H4 (cell line): ENCODE results near the gene NOL4L. TPM values are rescaled to one million over a fixed set of nuclear protein-coding genes. Genes with fewer than 3 reads are reported as not detected.

Experiments used
- DNase-seq: peaks from one replicate; pipeline ENCODE4 v3.0.0-alpha.2; 2015; ENCODE audit warnings: low spot score
- total RNA-seq: library from RNA; depleted of rRNA; stranded (reverse); fragments of >200 nt; shearing (Covaris generic); gene quantifications from 2 replicates; pipeline ENCODE4 v1.2.3, GENCODE V29; 2014

Gene NOL4L
- total RNA-seq, 1 experiment from 2014 or later: 10.6 TPM

DNA sequence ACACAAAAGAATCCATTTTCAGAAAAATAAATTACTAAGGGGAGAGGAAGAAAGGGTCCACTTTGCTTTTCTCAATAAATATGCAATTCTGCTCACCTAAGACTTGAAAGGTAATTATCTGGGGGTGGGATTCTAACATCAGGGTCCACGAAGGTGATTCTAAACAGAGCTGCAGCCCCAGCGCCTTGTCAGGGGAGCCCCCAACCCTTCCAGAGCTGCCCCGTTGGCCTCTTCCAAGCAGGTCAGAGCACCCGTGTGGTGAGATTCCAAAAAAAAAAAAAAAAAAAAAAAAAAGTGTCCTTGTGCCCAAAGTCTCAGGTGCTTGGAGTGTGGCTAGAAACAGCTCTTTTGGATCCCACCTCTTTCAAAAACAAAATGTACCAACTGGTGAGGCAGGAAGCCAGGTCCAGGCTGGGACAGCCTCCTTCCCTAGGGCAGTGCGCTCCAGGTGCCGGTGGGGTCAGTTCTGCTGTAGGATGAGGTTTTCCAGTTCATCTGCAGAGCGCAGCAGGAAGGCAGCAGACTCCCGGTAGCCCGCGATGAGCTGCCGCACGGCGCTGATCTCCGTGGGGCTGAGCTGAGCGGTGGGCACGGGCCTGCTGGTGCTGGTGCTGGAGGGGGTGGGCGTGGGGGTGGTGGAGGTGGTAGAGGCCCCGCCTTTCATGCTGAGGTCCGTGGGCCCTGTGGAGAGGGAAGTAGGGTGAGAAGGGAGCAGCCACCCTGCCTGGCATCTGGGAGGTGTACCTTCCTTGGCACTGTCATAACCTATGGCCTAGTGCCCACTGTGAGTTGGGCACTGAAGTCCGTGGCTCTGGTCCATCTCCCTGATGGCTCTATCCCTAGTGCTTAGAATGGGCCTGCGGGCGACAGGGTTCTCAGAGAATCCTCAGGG lies 137.8 kb downstream of the NOL4L start:
- DNase-seq: no peak

DNA sequence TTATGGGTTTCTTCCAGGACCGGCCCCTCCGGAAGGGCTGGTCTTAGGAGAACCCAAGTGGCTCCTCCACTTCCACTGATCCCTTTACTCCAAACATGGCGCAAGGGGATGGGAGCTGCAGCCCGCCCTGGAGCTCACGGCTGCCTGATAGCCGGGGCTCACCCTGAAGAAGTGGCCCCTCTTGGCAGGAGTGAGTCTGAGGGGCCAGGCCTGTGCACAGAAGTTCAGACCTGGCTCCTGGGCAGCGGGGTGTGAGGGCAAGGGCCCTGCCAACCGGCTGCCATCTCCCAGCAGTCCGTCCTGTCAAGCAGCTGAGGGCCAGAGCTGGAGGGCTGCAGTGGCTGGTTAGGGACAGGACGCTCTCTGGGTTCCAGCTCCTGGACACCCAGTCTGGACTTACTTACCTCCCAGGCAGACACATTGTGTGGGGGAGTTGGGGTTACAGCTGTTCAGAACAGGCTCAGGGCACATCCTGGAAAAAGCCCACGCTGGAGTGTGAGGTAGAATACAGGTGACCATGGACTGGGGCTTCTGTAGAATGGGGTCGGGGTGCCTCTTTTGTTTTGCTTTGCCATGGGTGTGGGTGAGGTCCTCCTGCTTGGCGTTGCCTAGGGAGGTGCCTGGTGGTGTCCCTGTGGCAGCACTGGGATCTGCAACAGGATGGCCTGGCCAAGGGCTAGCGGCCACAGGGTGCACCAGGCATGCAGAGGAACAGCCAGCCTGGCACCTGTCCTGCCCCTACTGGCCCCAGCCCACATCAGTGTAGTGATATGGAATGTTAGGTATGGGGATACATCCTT lies 138.6 kb downstream of the NOL4L start:
- DNase-seq: no peak

DNA sequence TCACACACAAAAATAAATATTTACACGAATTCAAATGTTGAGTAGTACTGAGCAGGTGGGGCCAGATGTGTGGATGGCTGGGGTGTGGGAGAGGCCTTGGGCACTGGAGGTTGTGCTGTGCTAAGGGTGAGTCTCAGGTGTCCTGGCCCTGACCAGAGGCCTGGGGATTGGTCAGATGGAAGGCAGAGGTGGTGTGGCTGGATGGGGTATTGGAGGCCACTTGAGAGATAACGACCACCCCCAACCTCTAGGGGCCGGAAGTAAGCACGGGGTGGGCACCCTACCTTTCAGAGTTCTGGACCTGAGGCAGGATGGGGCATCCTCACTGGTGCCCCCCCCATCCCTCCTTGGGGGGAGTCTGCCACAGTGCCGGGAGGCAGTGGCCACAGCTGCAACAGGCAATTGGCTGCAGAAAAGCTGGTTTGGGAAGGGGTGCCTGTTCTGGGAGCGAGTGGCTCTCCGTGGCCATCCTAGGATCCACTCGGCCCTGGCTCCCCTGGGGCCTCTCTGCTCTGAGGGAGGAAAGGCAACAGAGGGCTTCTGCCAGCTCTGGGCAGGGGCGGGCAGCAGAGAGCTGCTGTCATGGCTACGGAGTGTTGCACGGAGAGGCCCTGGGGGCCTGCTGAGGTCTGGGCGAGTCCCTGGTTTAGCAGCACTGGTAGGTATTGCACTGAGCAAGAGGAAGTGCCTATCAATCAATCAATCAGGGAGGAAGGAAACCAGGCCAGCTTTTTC lies 139.4 kb downstream of the NOL4L start:
- no peak for DNase-seq

GRCh38 chr20:32444474-32445220 lies 140.5 kb downstream of the NOL4L start:
- no peak for DNase-seq

DNA sequence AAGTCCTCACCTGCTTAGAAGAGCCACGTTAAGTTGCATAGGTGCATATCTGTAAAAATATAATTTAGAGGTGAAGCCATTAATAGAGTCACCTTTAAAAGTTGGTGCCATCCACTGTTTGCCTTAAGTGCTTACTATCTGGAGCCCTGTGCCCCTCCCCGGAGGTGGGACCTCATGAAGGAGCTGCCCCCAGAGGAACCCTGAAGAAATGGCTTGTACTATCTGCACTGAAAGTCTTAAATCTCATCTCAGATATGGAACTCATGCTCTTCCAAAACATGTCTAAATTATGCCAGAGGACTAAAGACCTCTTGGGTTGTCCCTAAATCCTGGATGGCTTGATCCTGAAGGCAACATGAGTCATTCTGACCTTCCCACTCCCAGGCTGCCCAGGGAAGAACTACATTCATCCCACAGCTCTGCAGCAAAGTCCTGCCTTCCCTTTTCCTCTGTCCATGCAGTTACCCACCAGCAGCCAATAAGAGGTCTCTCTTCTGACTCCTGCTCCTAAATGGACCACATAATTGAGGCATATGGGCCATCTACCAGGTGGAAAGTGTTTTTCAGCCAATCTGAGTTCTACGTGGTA lies 141.7 kb downstream of the NOL4L start:
- DNase-seq: no peak

- no peak for DNase-seq
Measured at GRCh38 chr20:32442630-32443373, 142.3 kb downstream of the NOL4L start.

DNA sequence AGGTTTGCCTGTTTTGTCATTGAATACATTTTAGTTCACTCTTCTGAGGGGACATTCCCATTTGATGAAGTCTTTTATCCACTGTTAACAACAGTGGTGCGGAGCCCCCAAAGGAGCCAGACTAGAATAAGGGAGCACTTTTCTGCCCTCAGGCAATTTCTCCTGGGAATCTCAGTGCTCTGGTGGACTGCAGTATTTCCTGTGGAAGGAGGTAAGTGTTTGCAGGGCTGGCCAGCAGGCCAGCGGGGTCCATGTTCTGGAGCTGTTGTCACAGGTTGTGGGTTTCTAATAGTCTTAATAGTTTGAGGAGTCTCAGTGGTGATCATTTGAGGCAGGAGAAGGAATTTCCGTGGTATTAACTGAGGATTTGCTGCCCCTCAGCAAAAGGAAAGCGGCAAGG lies 143.5 kb downstream of the NOL4L start:
- DNase-seq: no peak

DNA sequence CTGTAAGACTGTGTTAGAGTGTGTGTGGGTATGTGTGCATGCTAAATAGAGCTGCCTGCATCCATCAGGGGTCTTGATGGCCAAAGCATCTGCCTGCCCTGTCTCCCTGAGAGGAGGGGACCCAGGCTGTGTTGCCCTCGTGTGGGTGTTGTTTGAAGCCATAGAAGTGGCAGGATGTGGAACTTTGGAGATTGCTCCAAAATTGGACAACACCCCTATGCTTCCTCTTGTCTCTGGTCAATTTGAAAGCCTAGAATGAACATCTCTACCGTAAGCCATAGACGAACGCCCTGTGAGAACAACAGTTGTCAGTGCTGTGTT lies 144.4 kb downstream of the NOL4L start:
- DNase-seq: no peak

DNA sequence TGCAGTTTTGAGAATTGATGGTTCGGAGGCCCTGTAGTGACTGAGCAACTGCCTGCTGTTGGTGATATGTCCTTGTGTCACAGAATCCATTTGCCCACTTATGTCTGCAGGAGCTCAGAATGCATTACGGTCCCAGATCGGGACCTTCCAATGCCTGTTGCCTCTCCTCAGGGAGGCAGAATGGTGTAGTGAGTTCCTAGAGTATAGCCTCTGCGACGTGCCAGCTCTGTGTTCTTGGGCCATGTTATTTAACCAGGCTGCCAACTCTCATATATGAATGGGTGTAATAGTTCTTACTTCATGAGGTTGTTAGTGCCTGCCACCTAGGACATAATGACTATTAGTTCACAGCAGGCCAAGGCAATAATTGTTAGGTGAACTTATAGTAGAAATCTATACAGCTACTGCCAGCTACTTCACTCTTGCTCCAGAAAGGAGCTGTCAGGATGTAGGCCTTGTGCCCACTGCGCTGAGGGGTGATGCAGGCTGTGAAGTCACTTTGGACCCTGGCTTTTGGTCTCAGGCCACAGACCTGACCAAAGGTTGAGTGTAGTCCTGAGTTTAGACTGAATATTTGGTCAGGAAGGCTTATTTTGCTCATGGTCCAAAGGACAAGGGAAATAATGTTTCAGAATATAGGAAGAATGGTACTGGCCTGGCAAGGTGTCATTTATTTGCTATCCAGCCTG lies 144.9 kb downstream of the NOL4L start:
- no peak for DNase-seq

DNA sequence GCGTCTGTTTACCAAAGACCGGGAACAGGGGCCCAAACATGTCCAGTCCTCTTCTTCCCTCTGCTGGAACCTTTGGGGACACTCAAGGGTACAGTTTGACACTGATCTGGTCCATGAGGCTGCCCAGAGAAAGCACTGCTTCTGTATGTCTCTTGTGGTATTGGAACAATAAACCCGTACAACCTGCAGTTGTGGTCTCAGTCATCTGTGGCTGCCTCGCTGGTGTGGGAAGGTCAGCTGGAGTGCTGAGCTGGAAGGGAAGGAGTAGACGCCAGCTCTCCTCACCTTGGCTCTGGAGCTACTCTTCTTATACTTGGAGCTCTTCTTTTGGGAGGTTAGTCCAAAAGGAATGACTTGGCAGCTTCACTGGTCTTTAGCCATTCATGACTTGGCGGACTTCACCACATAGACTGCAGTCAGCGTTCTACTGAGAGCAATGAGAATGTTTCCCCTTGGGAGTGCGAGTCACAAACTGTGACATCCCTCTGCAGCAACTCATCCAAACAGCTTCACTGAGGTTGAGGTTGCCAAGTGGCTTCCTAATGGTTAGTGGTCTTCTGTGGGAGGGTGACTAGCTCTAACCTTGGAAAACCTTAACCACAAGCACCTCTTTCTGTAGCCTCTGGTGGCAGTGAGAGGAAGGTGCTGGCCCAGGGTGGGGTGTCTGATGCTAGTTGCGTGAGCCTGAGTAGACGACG lies 145.9 kb downstream of the NOL4L start:
- peak; percentile 36 for DNase-seq

- DNase-seq: no peak
Measured at GRCh38 chr20:32438331-32438858, 146.7 kb downstream of the NOL4L start.

DNA sequence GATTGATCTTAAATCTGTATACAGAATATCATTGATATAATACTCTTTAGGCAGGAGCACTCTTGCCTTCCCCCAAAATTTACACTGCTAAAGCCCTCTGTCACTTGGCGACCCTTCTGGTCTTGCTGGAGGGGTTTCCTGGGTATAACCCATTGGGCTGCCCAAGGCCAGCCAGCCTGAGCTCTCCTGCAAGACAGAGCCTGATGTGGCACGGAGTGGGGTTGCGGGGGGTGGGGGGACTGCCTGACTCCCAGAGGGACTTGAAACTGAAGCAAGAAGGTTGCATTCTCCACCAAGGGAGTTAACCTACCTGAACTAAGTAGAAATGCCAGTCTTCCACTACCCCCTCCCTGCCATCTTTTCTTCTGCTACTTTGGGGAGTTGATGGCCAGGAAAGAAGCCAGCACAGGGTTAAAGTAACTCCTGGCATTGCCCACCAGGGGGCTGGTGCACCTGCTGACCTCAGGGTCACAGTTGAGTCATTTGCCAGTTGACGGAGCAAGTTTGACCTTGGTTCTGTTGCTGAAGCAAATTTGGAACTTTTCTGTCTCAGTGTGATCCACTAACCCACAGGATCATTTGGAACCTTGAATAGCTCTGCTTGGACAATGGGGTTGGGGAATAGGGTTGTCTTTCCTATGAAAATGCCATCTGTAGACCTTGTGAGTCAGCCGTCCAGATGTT lies 147.6 kb downstream of the NOL4L start:
- DNase-seq: no peak

DNA sequence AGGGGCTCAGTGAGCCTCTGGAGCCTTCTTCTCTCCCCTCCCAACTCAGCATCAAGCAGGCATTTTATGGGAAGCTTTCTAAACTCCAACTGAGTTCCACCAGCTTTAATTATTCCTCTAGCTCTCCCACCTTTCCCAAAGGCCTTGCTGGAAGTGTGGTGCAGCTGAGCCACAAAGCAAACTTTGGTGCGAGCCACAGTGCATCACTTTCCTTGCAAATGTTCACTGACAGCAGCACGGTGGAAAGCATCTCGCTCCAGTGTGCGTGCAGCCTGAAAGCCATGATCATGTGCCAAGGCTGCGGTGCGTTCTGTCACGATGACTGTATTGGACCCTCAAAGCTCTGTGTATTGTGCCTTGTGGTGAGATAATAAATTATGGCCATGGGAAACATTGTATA lies 148.2 kb downstream of the NOL4L start:
- no peak for DNase-seq

- no peak for DNase-seq
Measured at GRCh38 chr20:32436142-32436861, 148.8 kb downstream of the NOL4L start.

DNA sequence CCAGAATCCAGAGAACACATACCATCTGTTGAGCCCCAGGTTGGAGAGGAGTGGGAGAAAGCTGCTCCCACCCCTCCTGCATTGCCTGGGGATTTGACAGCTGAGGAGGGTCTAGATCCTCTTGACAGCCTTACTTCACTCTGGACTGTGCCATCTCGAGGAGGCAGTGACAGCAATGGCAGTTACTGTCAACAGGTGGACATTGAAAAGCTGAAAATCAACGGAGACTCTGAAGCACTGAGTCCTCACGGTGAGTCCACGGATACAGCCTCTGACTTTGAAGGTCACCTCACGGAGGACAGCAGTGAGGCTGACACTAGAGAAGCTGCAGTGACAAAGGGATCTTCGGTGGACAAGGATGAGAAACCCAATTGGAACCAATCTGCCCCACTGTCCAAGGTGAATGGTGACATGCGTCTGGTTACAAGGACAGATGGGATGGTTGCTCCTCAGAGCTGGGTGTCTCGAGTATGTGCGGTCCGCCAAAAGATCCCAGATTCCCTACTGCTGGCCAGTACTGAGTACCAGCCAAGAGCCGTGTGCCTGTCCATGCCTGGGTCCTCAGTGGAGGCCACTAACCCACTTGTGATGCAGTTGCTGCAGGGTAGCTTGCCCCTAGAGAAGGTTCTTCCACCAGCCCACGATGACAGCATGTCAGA lies 149.6 kb downstream of the NOL4L start:
- DNase-seq: no peak

DNA sequence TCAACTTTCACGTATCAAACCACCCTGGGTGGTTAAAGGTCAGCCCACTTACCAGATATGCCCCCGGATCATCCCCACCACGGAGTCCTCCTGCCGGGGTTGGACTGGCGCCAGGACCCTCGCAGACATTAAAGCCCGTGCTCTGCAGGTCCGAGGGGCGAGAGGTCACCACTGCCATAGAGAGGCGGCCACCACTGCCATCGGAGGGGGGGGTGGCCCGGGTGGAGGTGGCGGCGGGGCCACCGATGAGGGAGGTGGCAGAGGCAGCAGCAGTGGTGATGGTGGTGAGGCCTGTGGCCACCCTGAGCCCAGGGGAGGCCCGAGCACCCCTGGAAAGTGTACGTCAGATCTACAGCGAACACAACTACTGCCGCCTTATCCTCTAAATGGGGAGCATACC lies 150.7 kb downstream of the NOL4L start:
- DNase-seq: no peak

DNA sequence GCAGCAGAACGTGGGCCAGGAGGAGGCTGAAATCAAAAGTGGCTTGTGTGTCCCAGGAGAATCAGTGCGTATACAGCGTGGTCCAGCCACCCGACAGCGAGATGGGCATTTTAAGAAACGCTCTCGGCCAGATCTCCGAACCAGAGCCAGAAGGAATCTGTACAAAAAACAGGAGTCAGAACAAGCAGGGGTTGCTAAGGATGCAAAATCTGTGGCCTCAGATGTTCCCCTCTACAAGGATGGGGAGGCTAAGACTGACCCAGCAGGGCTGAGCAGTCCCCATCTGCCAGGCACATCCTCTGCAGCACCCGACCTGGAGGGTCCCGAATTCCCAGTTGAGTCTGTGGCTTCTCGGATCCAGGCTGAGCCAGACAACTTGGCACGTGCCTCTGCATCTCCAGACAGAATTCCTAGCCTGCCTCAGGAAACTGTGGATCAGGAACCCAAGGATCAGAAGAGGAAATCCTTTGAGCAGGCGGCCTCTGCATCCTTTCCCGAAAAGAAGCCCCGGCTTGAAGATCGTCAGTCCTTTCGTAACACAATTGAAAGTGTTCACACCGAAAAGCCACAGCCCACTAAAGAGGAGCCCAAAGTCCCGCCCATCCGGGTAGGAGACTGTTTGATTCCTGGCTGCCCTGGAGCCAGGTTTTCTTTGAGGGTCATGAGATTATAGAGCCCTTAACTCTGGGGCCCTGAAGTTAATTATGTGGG lies 151.7 kb downstream of the NOL4L start:
- no peak for DNase-seq
